ENCODE data around the gene CFAP53.
A peak's percentile ranks its signal among the peaks of the same experiment; 100 is the strongest.

The CFAP53 gene

GRCh38 chr18:50287441-50288347 lies 21.4 kb upstream of the CFAP53 start, which contains the start of gene CXXC1:
Gene CXXC1 (minus strand): TSS chr18:50287692. CDS start chr18:50287589, 103 bp downstream.
- peak; percentile 99 for FAIRE-seq

GRCh38 chr18:50287028-50287440 lies 20.7 kb upstream of the CFAP53 start:
- FAIRE-seq: no peak

- no peak for FAIRE-seq
Measured at GRCh38 chr18:50286391-50287027, 20.2 kb upstream of the CFAP53 start.

- no peak for FAIRE-seq
Measured at GRCh38 chr18:50285631-50286321, 19.5 kb upstream of the CFAP53 start.

GRCh38 chr18:50285071-50285470 lies 18.8 kb upstream of the CFAP53 start:
- no peak for FAIRE-seq

- FAIRE-seq: no peak
Measured at GRCh38 chr18:50284255-50284885, 18.1 kb upstream of the CFAP53 start.

GRCh38 chr18:50283469-50284209 lies 17.3 kb upstream of the CFAP53 start:
- no peak for FAIRE-seq

GRCh38 chr18:50282521-50283335 lies 16.4 kb upstream of the CFAP53 start:
- FAIRE-seq: no peak

GRCh38 chr18:50281972-50282520 lies 15.8 kb upstream of the CFAP53 start:
- FAIRE-seq: no peak

GRCh38 chr18:50281295-50281971 lies 15.1 kb upstream of the CFAP53 start, which contains the start of gene MBD1:
Gene MBD1 (minus strand): TSS chr18:50281523. CDS start chr18:50279992, 1,531 bp downstream.
- FAIRE-seq: peak; percentile 97

GRCh38 chr18:50280707-50281294 lies 14.5 kb upstream of the CFAP53 start:
- no peak for FAIRE-seq

GRCh38 chr18:50279752-50280151 lies 13.5 kb upstream of the CFAP53 start:
- FAIRE-seq: no peak

- FAIRE-seq: no peak
Measured at GRCh38 chr18:50277942-50278341, 11.6 kb upstream of the CFAP53 start.

GRCh38 chr18:50276452-50276851 lies 10.2 kb upstream of the CFAP53 start:
- FAIRE-seq: no peak

- no peak for FAIRE-seq
Measured at GRCh38 chr18:50275503-50276036, 9.3 kb upstream of the CFAP53 start.

- no peak for FAIRE-seq
Measured at GRCh38 chr18:50274941-50275340, 8.6 kb upstream of the CFAP53 start.

- FAIRE-seq: no peak
Measured at GRCh38 chr18:50274044-50274442, 7.7 kb upstream of the CFAP53 start.

GRCh38 chr18:50273203-50274043 lies 7.1 kb upstream of the CFAP53 start:
- no peak for FAIRE-seq
